GM18526 (cell line): ENCODE results near the gene E2F2.
A peak's percentile ranks its signal among the peaks of the same experiment; 100 is the strongest.

Experiments
- POLR2A ChIP-seq: IDR thresholded peaks from 3 replicates; pipeline ENCODE4 v1.6.1; 2011; ENCODE audit not compliant: insufficient read length; ENCODE audit errors: extremely low read depth

Gene E2F2

GRCh38 chr1:23530747-23531561, at the start of gene E2F2:
E2F2 (minus strand) TSS chr1:23531233; CDS start chr1:23530793, 440 bp downstream.
- peak; percentile 48 for TF ChIP-seq POLR2A

- no peak for TF ChIP-seq POLR2A
Observed at GRCh38 chr1:23578997-23579363, 47.9 kb upstream of the E2F2 start.

GRCh38 chr1:23578311-23578996, 47.4 kb upstream of the E2F2 start:
- no peak for TF ChIP-seq POLR2A

GRCh38 chr1:23577056-23578004, 46.3 kb upstream of the E2F2 start:
- no peak for TF ChIP-seq POLR2A

- no peak for TF ChIP-seq POLR2A
Observed at GRCh38 chr1:23576338-23577055, 45.5 kb upstream of the E2F2 start.

- TF ChIP-seq POLR2A, result no peak
Observed at GRCh38 chr1:23575226-23575810, 44.3 kb upstream of the E2F2 start.

- TF ChIP-seq POLR2A, result no peak
Observed at GRCh38 chr1:23574265-23574754, 43.3 kb upstream of the E2F2 start.

- TF ChIP-seq POLR2A, result no peak
Observed at GRCh38 chr1:23573574-23574182, 42.6 kb upstream of the E2F2 start.

- no peak for TF ChIP-seq POLR2A
Observed at GRCh38 chr1:23571465-23571864, 40.4 kb upstream of the E2F2 start.

- TF ChIP-seq POLR2A, result no peak
Observed at GRCh38 chr1:23570001-23570691, 39.1 kb upstream of the E2F2 start.

- no peak for TF ChIP-seq POLR2A
Observed at GRCh38 chr1:23568608-23569383, 37.8 kb upstream of the E2F2 start.

- no peak for TF ChIP-seq POLR2A
Observed at GRCh38 chr1:23567996-23568607, 37.1 kb upstream of the E2F2 start.
